ENCODE data around the gene PMM1.
"Not testable (repeated sequence)": the region's sequence is repeated elsewhere in the genome, so short reads cannot be mapped to it uniquely, and the experiment has no call there.

PMM1 gene

DNA sequence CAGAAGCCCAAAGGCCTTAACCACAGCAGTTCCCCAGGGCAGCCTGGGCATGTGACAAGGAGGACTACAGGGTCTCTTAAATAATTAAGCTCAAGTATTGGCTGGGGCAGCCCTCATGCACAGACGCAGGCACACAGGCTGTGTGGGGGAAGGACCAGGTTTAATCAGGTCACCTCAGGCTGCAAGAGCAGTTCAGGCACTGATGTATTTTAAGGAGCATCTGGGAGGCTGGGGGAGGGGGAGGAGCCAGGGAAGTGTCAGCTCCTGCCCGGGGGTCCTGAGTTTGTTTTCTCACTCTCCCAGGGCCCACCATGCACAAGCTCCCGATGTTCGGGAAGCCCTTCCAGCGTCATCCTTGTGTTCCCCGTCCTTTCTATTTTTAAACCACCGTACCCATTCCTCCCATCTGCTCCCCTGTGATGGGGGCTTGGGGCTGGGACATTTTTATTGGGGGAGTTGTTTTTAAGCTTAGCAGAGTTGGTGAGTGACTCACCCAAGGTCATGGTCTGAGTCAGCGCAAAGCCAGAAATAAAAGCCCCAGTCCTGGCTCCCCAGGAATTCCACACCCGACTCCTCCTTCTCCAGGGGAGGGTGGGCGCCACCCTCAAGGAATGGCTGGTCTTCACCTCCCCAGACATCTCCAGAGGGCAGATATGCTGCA lies 26.5 kb downstream of the PMM1 start:
- DNase-seq (ENCODE audit: low spot score) = no peak

DNA sequence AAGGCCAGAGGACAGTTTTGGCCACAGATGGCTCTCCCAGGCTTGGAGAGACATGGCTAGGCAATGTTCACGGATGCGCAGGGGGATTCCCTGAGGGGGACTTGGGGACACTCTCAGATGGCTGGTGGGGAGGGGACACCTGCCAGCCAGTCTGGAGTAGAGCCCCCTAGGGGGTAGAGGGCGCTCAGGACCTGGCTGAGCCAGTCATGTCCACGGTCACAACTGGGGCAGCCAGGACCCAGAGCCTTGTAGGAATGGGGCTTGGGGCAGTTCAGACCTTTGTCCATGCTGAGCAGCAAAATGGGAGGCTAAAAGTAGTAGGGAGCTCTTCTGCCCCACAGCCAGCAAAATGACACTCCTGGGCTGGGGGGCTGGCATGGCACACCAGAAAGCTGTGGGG lies 27.2 kb downstream of the PMM1 start:
- DNase-seq (ENCODE audit: low spot score) = no peak

DNA sequence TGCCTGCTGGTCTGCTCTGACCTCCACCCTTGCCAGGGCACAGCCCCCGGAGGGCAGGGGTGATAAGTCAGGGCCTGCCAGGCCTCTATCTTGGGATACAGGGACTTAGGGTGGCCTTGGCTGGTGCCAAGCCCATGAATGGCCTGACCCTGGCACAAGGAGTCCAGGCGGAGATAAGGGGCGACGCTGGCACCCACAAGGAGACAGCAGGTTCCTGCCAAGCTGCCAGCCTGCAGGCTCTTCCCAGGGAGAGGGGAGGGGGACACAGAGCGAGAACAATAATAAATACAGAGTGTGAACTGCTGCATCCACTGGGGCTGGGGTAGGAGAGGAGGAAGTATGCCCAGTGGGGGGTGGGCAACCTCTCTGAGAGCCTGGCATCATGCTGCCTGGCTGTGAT lies 27.9 kb downstream of the PMM1 start:
- no peak for DNase-seq (ENCODE audit: low spot score)

DNA sequence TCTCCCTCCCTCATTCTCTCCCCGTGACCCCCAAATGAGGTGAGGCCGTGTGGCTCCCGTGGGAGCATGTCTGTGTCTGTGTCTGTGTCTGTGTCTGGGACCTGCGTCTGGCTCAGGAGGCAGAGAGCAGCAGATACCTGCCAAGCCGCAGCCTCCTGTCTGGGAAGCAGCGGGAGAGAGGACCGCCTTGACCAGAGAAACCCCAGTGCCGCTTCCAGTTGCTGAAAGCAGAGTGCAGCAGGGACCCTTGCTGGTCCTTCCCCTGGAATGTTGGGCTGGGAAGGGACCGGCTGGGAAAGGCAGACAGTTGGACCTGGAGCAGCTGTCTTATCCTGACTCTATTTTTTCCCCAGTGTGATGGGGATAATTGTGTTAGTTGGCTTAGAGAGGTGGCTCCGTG lies 28.3 kb downstream of the PMM1 start:
- DNase-seq (ENCODE audit: low spot score) = no peak

DNA sequence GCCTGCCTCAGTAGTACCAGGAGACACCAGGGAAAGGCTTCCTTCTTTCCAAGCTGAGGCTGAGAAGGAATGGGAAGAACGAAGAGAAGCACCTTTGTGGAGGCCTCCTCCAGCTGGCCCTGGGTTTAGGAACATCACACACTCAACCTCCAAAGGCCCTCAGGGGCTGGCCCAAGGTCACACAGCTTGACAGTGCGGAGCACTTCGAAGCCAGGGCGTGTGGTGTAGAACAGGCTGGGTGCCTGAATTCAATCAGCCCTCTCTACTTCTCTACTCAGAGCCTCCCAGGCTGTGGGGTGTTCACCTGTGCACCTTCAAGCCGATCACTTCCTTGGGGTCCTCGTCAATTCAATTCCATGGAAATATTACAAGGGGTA lies 29.6 kb downstream of the PMM1 start:
- DNase-seq (ENCODE audit: low spot score) = no peak

DNA sequence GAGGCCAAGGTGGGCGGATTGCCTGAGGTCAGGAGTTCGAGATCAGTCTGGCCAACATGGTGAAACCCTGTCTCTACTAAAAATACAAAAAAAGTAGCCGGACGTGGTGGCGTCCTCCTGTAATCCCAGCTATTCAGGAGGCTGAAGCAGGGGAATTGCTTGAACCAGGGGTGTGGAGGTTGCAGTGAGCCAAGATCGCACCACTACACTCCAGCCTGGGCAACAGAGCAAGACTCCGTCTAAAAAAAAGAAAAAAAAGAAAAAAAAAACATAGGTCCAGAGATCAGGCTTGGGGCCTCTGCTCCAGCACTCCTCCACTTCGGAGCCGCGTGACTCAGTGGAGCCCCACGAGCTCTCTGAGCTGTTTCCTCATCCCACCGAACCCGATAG lies 31.4 kb downstream of the PMM1 start:
- DNase-seq (ENCODE audit: low spot score) = not testable (repeated sequence)

DNA sequence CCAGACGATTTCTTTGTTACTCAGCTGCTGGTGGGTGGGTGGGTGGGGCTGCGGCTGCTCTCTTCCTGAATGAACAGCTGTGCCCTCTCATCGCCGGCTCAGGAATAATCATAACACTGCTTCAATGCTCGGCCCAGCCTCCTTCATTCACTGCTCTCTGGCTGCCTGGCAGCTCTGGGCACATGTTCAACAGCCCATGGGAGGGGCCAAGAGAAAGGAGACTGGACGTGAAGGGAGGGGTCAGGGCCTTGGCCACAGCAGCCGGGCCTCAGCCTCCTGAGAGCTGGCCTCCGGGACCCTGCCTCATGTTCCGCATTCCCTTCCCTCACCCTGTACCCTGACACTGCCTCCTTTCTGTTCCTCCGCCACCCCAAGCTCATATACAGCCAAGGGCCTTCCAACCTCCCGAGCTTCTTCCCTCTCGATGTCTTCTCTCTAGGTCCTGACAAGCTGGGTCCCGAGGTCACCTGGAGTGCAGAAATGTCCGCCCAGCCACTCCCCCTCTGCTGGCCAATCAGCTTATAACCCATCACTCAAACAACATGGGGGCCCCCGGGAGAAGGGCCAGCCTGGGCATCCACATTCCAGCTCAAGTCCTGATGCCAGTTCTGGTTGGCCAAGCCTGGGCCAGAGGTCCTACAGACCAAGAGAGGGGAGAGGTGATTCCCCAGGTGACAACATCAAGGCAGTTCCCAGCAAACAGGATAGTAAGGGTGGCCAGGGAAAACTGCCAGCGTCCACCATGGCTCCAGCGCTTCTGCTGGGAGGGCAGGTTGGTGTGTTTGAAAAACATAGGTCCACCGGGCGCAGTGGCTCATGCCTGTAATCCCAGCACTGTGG lies 32.0 kb downstream of the PMM1 start:
- DNase-seq (ENCODE audit: low spot score) = no peak

DNA sequence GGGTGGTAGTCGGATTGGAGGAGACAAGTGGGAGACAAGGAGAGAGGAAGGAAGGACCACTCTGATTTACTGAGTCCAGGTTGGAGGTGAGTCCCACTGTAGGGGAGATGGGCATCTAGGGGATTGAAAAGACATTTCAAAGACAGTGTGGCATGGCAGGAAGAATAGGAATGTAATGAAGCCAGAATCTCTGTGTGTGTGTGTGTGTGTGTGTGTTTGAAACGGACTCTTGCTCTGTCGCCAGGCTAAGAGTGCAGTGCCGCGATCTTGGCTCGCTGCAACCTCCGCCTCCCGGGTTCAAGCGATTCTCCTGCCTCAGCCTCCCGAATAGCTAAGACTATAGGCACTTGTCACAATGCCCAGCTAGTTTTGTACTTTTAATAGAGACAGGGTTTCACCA lies 33.1 kb downstream of the PMM1 start:
- no peak for DNase-seq (ENCODE audit: low spot score)

DNA sequence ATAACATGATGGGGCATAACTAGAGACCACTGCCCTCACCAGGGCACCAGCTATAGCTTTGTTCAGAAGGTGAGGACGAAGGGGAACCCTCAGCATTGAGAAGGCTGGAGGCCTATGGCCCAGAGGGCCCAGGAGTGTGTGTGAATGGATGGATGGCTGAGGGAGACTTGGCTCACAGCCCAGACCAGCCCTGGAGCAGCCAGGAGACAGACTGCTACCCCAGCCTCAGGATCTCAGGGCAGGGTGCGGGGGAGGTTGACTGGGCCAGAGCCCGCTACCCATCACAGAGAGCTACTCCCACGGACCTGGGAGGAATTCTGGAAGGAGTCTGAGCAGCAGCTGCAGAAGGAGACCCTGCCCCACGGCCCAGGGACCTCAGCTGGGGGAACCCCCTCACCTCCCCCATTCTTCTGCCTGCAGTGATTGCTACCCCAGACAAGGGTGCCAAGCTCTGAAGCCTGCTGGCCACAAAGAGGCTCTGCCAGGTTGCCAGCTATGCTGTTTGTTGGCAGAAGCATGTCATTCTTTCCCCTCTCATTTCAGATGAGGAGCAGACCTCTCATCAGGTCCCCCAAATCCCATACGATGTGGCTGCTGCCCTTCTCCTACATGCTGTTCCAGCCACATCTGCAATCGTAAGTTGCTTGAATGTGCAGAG lies 34.2 kb downstream of the PMM1 start:
- DNase-seq (ENCODE audit: low spot score) = no peak

DNA sequence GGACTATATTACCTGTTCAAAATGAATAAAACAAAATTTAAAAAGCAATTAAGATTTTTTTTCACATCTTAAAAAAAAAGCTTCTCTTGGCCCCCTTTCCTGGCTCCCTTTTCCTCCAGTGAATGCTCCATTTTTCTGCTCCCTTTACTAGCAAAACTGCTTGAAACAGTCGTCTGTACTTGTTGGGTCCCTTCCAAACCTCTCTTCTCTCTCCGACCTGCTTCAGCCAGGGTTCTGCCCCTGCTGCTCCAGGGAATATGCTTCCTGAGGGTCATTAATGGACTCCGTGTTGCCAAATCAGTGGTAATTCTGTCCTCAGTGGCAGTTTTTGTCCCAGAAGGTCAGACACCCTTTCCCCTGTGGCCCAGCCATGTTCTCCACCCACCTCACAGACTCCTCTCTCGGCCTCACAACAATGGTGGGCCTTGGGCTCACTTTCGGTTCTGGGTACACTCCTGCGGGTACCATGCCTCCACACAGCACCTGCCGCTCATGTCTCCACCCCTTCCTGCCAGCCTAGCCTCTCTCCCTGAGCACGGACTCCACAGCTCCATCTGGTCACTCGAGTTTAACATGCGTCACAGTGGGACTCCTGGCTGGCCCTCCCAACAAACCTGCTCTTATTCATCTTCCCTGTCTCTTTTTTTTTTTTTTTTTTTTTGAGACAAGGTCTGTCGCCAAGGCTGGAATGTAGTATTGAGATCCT lies 37.6 kb downstream of the PMM1 start:
- DNase-seq (ENCODE audit: low spot score) = no peak

DNA sequence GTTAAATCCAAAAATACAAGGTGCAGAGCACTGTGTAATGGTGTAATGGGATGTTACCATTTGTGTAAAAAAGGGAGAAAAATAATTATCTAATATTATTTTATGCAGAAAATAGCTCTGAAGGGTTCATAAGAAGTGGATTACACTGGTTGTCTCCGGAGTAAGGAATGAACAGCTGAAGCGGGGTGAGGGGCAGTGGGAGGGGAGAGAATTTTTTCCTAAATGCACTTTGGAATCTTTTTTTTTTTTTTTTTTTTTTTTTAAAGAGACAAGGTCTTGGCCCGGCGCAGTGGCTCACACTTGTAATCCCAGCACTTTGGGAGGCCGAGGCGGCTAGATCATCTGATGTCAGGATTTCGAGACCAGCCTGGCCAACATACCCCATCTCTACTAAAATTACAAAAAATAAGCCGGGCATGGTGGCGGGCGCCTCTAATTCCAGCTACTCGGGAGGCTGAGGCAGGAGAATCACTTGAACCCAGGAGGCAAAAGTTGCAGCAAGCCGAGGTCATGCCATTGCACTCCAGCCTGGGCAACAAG lies 38.6 kb downstream of the PMM1 start:
- no peak for DNase-seq (ENCODE audit: low spot score)

DNA sequence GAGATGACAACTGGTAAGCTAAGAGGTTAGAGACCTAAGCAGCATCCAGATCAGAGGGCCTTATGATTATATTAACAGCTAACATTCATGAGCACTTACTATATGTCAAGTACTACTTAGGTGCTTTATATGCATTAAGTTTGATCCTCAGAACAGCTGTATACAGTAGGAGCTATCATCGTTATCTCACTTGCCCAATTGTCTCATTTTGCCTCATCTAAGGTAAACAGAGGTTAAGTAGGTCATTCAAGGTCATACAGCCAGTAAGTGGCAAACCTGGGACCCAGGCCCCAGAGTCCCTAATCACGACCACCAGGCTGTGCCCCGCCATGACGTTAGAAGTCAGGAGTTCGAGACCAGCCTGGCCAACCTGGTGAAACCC lies 40.8 kb downstream of the PMM1 start:
- DNase-seq (ENCODE audit: low spot score) = no peak

DNA sequence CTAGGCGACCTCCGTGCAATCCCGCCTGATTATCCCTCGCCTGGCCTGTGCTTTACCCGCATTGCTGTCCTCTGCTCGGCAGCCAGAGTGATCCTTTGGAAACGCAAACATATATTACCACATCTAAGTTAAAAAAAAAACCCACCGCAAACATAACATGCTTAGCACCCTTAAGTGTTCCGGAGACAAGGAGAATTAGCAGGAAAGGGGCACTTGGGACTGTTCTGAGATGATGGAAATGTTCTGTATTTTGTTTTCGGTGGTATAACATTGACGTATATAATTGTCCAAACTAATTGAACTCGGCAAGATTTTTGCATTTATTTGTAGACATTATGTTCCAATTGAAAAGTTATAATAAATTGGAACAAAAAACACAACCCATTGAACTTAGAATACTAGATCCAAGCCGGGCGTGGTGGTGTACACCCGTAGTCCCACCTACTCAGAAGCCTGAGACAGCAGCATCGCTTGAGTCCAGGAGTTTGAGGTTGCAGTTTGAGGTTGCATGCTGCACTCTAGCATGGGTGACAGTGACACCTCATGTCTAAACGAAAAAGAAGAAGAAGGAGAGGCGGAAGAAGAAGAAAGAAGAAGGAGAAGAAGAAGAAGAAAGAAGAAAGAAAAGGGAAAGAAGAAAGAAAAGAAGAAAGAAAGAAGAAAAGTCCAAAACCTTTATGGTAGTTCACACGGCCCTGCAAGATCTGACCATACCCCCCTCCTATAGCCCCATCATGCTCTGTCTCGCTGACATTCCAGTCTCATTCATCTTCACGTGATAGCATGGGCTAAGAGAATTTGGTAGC lies 44.8 kb downstream of the PMM1 start:
- no peak for DNase-seq (ENCODE audit: low spot score)

DNA sequence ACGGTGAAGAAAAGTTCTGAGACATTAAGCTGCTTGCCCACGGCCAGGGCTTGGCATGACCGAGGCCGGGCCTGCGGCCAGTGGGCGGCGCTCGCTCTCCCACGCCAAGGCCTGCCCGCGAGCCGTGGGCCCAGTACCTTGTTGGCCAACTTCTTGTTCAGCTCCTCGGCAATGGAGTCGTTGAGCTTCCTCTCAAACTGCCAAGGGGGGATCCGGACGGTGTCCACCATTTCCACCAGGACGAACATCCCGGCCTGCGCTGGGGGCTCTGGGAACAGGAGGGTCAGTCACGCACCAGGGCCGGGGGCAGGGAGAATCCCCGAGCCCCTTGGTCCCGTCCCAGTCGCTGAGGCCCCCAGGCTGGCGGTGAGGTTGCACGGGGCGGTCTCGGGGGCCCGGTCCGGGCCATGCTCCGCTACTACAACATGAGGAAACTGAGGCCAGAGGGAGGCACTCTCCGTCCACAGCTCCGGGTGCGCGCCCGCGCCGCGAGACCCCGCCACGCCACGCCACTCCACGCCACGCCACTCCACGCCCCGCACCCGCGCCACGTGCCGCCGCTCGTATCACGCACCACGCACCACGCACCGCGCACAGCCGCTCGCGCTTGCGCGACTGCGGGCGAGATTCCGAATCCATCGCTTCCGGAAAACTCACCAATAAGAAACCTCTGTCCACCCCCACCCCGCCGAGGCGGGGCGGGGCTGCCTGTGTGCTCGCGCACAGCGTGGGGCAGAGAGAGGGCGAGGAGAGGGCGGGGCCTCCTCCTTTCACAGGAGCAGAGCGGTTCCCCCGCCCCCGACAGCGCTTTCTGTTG lies 45.6 kb downstream of the PMM1 start, which contains the start of gene POLR3H:
TSS of gene POLR3H (minus strand) at position 617 of the 817 bp plus-strand sequence. CDS start at position 248, 369 bp downstream.
- peak; percentile 97 for DNase-seq (ENCODE audit: low spot score)

DNA sequence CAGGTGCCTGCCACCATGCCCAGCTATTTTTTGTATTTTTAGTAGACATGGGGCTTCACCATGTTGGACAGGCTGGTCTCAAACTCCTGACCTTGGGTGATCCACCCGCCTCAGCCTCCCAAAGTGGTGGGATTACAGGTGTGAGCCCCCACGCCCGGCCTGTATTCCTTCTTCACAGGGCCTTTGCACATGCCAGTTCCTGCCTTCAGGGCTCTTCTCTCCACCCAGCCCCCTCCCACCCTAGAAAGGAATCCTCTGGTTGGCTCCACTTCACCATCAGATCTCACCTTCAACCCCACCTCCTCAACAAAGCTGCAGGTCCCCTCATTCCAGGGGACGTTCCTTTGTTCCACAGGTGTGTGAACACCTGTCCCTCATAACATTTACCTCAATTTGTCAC lies 47.4 kb downstream of the PMM1 start:
- no peak for DNase-seq (ENCODE audit: low spot score)

DNA sequence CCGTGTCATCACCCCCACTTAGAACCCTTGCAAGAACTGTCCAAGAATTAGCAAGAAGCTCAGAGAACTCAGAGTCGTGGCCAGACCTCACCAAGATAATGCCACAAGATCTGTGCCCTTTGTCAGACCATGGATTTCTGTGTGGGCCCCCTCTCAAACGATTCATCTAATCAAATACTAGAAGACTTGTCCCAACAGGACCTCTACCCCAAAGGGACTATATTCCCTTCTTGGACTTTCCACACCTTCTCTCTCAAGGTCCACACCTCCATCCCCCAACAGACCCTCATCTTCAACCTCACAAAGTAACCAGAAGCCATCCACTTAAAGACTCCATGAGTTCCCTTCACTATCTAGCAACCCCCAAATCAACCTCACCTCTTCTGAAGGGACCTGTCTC lies 48.2 kb downstream of the PMM1 start:
- DNase-seq (ENCODE audit: low spot score) = no peak

DNA sequence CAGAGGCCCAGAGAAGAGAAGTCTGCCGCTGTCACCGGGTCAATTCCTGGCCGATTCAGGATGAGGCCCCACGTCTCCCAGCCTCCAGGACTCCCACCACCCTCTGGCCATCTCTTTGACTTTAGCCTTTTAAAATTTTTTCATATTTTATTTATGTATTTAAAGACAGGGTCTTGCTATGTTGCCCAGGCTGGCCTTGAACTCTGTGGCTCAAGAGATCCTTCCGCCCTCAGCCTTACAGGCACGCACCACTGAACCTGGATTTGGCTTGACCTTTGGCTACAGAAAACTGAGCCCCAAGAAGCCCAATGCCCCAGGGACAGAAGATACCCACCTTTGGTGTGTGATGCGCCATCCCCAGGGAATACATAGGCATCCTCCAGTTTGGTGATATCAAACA lies 49.3 kb downstream of the PMM1 start:
- no peak for DNase-seq (ENCODE audit: low spot score)

DNA sequence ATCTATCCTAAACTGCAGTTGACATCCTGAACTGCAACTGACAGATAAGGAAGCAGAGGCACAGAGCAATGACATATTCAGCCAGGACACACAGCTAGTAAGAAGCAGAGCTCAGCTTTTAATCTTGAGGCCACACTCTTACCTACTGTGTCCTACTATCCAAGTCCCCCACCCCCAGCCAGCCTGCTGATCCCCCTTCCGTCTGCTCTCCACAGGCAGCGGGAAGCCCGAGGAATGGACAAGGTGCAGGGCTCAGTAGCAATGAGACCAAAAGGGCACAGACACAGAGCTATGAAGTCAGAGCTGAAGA lies 49.7 kb downstream of the PMM1 start:
- no peak for DNase-seq (ENCODE audit: low spot score)

DNA sequence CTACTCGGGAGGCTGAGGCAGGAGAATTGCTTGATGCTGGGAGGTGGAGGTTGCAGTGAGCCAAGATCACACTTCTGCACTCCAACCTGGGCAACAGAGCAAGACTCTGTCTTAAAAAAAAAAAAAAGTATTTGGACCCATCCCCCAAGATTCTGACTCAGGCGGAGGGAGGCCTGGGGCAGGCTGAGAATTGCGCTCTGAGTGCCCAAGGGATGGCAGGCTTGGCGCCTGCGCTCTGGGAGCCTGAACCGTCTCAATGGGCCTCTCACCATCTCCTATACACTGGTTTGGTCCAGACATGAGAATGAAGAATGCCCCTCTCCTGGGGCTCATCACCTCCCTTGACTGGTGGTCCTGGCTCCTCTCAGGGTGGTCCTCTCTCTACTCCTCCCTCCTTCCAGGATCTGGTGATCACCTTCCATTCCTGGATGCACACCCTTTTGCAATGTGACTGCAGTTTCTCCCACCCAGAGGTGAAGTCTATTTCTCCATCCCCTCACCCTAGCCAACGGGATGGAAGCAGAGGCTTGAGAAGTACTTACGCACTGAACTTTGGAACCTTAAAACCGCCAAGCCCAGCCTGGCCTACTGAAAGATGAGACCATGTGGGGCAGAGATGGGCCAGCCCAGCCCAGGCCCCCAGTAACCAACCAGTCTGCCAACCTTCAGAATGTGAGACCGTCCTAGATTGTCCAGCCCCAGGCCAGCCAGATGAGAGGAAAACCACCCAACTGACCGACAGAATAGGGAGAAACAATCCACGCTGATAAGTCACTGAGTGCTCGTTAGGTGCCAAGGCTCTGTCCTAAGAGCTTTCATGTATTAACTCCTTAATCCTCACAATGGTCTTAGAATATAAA lies 50.3 kb downstream of the PMM1 start:
- no peak for DNase-seq (ENCODE audit: low spot score)

DNA sequence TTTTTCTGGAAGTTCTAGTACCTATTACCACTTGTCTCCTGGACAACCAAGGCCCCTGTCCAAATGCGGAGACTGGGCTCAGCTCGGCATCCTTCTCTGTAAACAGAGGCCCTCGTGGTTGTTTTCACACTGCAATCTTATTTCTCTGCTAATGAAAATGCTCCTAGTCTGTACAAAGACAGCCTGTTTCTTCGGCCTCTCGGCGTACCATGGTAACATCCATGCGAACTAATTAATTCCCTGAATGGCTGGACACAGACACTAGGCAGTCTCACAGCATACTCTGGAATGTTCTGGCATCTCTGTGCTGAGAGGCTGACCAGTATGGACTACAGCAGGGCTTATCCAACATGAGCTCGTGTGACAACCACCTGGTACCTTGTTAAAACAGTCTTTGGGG lies 51.1 kb downstream of the PMM1 start:
- no peak for DNase-seq (ENCODE audit: low spot score)

Measured in CD4-positive, alpha-beta T cell treated with Interleukin-2 at 100 ng/mL for 4 hours (primary cell).